GM12878 (cell line): ENCODE results near the gene SLC6A2.
"Not testable (repeated sequence)": the region's sequence is repeated elsewhere in the genome, so short reads cannot be mapped to it uniquely, and the experiment has no call there.

Source experiments
- EZH2 ChIP-seq: IDR thresholded peaks from 2 replicates; pipeline ENCODE4 v1.6.1; 2012; ENCODE audit warnings: low read depth, mild to moderate bottlenecking, control low read depth, inconsistent platforms, low read length, borderline replicate concordance; ENCODE audit not compliant: control insufficient read depth
- NFYB ChIP-seq: IDR thresholded peaks from 2 replicates; pipeline ENCODE4 v1.6.1; 2011; ENCODE audit warnings: low read depth, mild to moderate bottlenecking, low read length, improper control_type of control experiment, moderate library complexity; ENCODE audit not compliant: insufficient read depth
- REST ChIP-seq: IDR thresholded peaks from 2 replicates; pipeline ENCODE4 v1.6.1; 2012; ENCODE audit warnings: mild to moderate bottlenecking, low read depth, low read length
- ZNF384 ChIP-seq: IDR thresholded peaks from 2 replicates; pipeline ENCODE4 v1.6.1; 2012; ENCODE audit warnings: low read depth, mild to moderate bottlenecking, low read length, improper control_type of control experiment, borderline replicate concordance

- not testable (repeated sequence) for TF ChIP-seq ZNF384, EZH2, REST, NFYB
Measured at GRCh38 chr16:55752465-55753144, 96.8 kb downstream of the SLC6A2 start.
